Lower lobe of right lung (tissue), 2 donors: ENCODE results near the gene CNIH3. TPM values are rescaled to one million over a fixed set of nuclear protein-coding genes. Genes with fewer than 3 reads are reported as not detected.

Experiments
- ATAC-seq, 2 donors: fragments of 200-7000 bp; cut with Tn5 transposase; one replicate each; pipeline ENCODE4 v1.9.1; 2020 to 2022; ENCODE audit warnings: mild to moderate bottlenecking in 2 of 2, moderate library complexity in 2 of 2
- DNase-seq: peaks from one replicate; pipeline ENCODE4 v3.0.0-alpha.2; 2020
- H3K27ac ChIP-seq: fragments of 200-600 bp; one replicate; pipeline ENCODE4 v1.8.0; 2022
- H3K27me3 ChIP-seq: fragments of 200-600 bp; one replicate; pipeline ENCODE4 v1.8.0; 2022; ENCODE audit warnings: low read depth
- H3K36me3 ChIP-seq: fragments of 200-600 bp; one replicate; pipeline ENCODE4 v1.8.0; 2022; ENCODE audit warnings: mild to moderate bottlenecking
- H3K4me1 ChIP-seq: fragments of 200-600 bp; one replicate; pipeline ENCODE4 v1.8.0; 2022
- H3K4me3 ChIP-seq: fragments of 200-600 bp; one replicate; pipeline ENCODE4 v1.8.0; 2022; ENCODE audit warnings: mild to moderate bottlenecking
- H3K9me3 ChIP-seq: fragments of 200-600 bp; one replicate; pipeline ENCODE4 v1.8.0; 2022
- CTCF ChIP-seq: fragments of 200-600 bp; IDR thresholded peaks from one replicate; pipeline ENCODE4 v1.8.0; 2022; ENCODE audit warnings: antibody characterized with exemption, mild to moderate bottlenecking
- intact Hi-C: fragments of 100-400 bp; cut with DNase I; formaldehyde crosslinking; loops from one replicate; pipeline ENCODE4 v1.11.0; 2022
- total RNA-seq: library from RNA; stranded (reverse); fragmentation: NEBNext Ultra II Directional; extraction: Animal tissue kit (Norgen Biotek cat#: 25700); gene quantifications from one replicate; pipeline ENCODE4 v1.2.1, GENCODE V29; 2021
- donor health status: DM: no; HTN: yes; CAD: no; lungs with severe emphysema.

CNIH3 gene
- total RNA-seq, 1 donor from 2014 or later = 2.1 TPM

GRCh38 chr1:224781800-224782199, 165.7 kb downstream of the CNIH3 start:
- H3K27ac ChIP-seq = no peak overlapping the region
- no peak for DNase-seq
- H3K36me3 ChIP-seq = no peaks in the 10 kb centered on the region
- intact Hi-C loops = no loop called here
- H3K4me3 ChIP-seq = no peak overlapping the region
- ATAC-seq = no peak
- H3K27me3 ChIP-seq = no peaks in the 10 kb centered on the region
- H3K4me1 ChIP-seq = no peaks in the 10 kb centered on the region
- H3K9me3 ChIP-seq = no peaks in the 10 kb centered on the region
- no peak for TF ChIP-seq CTCF

- Histone ChIP-seq H3K9me3 (no peaks in the 10 kb centered on the region), H3K27ac (no peak overlapping the region), H3K4me3 (no peak overlapping the region), H3K27me3 (no peaks in the 10 kb centered on the region), H3K4me1 (no peaks in the 10 kb centered on the region), H3K36me3 (no peaks in the 10 kb centered on the region)
- intact Hi-C loops = no loop called here
- TF ChIP-seq CTCF = no peak
- ATAC-seq = no peak
- no peak for DNase-seq
These were observed 166.3 kb downstream of the CNIH3 start for GRCh38 chr1:224782281-224783000.

GRCh38 chr1:224783006-224783651, 167.0 kb downstream of the CNIH3 start:
- TF ChIP-seq CTCF = no peak
- no peaks in the 10 kb centered on the region for H3K9me3 ChIP-seq
- DNase-seq (no peak), ATAC-seq (no peak)
- H3K27ac ChIP-seq = no peak overlapping the region
- no peak overlapping the region for H3K4me3 ChIP-seq
- no peaks in the 10 kb centered on the region for H3K27me3 ChIP-seq
- no peaks in the 10 kb centered on the region for H3K4me1 ChIP-seq
- intact Hi-C loops = no loop called here
- H3K36me3 ChIP-seq = no peaks in the 10 kb centered on the region

GRCh38 chr1:224784265-224785039, 168.3 kb downstream of the CNIH3 start:
- Histone ChIP-seq H3K27me3 (no peaks in the 10 kb centered on the region), H3K27ac (no peak overlapping the region), H3K36me3 (no peaks in the 10 kb centered on the region), H3K4me3 (no peak overlapping the region), H3K9me3 (no peaks in the 10 kb centered on the region), H3K4me1 (no peaks in the 10 kb centered on the region)
- intact Hi-C loops = no loop called here
- ATAC-seq (no peak), DNase-seq (no peak)
- no peak for TF ChIP-seq CTCF

GRCh38 chr1:224785040-224785328, 168.9 kb downstream of the CNIH3 start:
- Histone ChIP-seq H3K36me3 (no peaks in the 10 kb centered on the region), H3K4me1 (no peaks in the 10 kb centered on the region)
- no peak for ATAC-seq

More at GRCh38 chr1:224785040-224785328, 168.9 kb downstream of the CNIH3 start:
- no peak for DNase-seq
- no peaks in the 10 kb centered on the region for H3K9me3 ChIP-seq
- no peak overlapping the region for H3K27ac ChIP-seq
- no peak overlapping the region for H3K4me3 ChIP-seq
- TF ChIP-seq CTCF = no peak
- intact Hi-C loops = no loop called here
- H3K27me3 ChIP-seq = no peaks in the 10 kb centered on the region
